WI38 (cell line): Measurements from ENCODE around the gene SLC6A7.

Experiments used
- H3K4me3 ChIP-seq: 2 replicates; pipeline ENCODE4 v1.5.1; 2011; ENCODE audit warnings: low read depth, mild to moderate bottlenecking, control low read depth, low read length
- TF ChIP-seq, protein P1 (sequence below): IDR thresholded peaks from 2 replicates; pipeline ENCODE4 v1.5.1; 2012; ENCODE audit warnings: low read depth, mild to moderate bottlenecking, control low read depth, low read length

The SLC6A7 gene

DNA sequence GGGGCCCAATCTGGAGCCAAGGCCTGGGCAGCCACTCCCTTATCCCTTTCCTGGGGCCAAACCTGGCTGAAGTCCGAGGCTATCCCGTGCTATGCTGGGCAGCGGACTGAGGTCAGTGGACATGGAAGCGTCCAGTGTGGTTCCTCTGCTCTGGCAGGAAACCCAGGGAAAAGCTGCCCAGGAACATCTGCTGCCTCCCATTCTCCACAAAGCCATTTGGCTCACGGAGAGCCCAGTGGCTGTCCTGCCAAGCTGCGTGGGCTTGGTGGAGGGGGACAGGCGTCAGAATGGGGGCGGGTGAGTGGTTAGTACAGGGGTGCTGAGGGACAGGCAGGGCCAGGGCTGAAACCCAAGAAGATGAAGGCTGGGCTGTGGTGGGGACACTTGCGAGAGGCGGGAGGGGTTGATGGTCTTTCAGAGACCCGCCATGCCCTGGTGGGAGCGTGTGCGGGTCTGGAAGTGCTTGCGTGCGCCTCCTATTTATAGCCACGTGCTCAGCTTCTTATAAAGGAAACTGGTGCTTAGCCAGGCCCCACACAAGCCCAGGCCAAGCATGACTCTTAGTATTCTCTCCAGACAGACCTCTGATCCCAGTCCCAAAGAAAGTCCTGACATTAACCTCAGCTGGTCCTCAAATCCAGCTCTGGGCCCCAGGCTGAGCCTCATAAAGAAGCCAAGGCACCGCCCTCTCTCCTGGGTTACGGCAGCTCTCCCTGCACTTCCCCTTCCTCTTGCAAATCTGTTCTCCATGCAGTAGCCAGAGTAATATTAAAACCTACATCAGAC lies 9.4 kb upstream of the SLC6A7 start:
- TF ChIP-seq, protein P1, sequence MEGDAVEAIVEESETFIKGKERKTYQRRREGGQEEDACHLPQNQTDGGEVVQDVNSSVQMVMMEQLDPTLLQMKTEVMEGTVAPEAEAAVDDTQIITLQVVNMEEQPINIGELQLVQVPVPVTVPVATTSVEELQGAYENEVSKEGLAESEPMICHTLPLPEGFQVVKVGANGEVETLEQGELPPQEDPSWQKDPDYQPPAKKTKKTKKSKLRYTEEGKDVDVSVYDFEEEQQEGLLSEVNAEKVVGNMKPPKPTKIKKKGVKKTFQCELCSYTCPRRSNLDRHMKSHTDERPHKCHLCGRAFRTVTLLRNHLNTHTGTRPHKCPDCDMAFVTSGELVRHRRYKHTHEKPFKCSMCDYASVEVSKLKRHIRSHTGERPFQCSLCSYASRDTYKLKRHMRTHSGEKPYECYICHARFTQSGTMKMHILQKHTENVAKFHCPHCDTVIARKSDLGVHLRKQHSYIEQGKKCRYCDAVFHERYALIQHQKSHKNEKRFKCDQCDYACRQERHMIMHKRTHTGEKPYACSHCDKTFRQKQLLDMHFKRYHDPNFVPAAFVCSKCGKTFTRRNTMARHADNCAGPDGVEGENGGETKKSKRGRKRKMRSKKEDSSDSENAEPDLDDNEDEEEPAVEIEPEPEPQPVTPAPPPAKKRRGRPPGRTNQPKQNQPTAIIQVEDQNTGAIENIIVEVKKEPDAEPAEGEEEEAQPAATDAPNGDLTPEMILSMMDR: no peak
- no peak overlapping the region for H3K4me3 ChIP-seq

DNA sequence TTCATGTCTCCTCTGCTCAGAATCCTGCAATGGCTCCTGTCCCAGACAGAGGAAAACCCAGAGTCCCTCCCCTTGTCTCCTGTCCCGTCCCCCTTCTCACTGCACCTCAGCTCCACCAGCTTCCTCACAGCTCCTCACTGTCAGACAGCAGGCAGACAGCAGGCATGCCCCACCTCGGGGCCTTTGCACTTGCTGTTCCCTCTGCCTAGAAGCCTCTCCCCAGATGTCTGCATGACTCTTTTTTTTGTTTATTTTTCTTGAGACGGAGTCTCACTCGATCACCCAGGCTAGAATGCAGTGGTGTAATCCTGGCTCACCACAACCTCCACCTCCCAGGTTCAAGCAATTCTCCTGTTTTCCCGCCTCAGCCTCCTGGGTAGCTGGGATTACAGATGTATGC lies 8.8 kb upstream of the SLC6A7 start:
- no peak overlapping the region for H3K4me3 ChIP-seq
- TF ChIP-seq, protein P1: no peak

DNA sequence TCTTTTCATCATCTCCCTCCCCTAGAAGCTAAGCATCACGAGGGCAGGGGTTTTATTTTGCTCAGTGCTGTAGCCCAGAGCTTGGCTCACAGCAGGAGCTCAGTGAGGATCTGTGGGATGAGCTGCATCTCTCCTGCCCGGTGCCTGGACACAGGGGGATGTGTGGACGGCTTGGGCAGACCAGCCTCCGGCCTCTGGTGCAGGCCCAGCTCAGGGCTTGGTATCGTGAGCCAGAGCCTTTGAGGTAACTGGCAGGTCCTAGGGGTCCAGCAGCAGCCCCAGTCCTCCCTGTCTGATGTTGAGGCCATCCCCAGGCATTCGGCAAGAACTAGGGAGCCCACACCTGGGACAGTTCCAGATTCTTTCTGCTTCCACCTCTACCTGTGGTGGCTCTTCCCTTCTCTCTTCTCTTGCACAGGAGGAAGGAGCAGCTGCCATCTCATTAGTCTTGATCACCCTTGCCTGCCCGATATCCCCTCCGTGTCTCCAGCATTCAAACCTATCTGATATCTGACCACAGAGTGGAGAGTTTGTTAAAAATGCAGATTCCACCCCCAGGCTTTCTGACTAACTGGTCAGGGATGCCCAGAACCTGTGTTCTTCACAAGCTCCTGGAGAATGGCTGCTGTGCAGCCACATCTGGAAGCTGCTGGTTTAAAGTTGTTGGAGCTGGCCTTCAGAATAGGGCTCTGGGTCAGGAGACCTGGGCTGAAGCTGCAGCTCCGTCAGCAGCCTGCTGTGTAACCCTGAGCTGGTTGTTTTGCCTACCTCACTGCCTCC lies 7.9 kb upstream of the SLC6A7 start:
- TF ChIP-seq, protein P1: no peak
- no peak overlapping the region for H3K4me3 ChIP-seq

DNA sequence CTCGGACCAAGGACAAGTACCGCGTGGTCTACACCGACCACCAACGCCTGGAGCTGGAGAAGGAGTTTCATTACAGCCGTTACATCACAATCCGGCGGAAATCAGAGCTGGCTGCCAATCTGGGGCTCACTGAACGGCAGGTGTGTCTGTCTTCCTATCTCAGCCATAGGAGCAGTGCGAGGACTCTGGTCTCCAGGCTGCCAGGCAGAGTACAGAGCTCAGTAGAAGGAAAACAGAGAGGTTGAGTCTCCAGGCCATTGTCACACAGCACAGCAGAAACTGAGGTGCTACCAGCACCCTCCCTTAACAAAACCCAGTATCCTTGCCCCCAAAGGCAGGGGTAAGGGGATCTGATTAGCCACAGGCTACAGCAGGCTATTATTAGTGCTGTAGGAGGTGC lies 7.1 kb upstream of the SLC6A7 start:
- TF ChIP-seq, protein P1: no peak
- H3K4me3 ChIP-seq: no peak overlapping the region

DNA sequence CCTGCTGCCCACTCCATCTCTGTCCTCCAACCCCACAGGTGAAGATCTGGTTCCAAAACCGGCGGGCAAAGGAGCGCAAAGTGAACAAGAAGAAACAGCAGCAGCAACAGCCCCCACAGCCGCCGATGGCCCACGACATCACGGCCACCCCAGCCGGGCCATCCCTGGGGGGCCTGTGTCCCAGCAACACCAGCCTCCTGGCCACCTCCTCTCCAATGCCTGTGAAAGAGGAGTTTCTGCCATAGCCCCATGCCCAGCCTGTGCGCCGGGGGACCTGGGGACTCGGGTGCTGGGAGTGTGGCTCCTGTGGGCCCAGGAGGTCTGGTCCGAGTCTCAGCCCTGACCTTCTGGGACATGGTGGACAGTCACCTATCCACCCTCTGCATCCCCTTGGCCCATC lies 6.4 kb upstream of the SLC6A7 start:
- TF ChIP-seq, protein P1: no peak
- no peak overlapping the region for H3K4me3 ChIP-seq

DNA sequence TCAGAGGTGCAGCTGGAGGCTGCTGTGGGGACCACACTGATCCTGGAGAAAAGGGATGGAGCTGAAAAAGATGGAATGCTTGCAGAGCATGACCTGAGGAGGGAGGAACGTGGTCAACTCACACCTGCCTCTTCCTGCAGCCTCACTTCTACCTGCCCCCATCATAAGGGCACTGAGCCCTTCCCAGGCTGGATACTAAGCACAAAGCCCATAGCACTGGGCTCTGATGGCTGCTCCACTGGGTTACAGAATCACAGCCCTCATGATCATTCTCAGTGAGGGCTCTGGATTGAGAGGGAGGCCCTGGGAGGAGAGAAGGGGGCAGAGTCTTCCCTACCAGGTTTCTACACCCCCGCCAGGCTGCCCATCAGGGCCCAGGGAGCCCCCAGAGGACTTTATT lies 5.9 kb upstream of the SLC6A7 start:
- no peak overlapping the region for H3K4me3 ChIP-seq
- TF ChIP-seq, protein P1: no peak
